GM23338 (cell line): ENCODE data around the gene USH2A. TPM values are rescaled to one million over a fixed set of nuclear protein-coding genes. Genes with fewer than 3 reads are reported as not detected.

Source experiments
- ATAC-seq: fragments of 200-7000 bp; cut with Tn5 transposase; 3 replicates; pipeline ENCODE4 v1.9.1; 2020
- DNase-seq: peaks from one replicate; pipeline ENCODE4 v3.0.0-alpha.2; 2015; ENCODE audit warnings: low spot score
- H2AFZ ChIP-seq: fragments of 200-600 bp; sonication (generic); 2 replicates; pipeline ENCODE4 v1.8.0; 2016; ENCODE audit warnings: antibody characterized with exemption, mild to moderate bottlenecking, moderate library complexity
- H3F3A ChIP-seq: fragments of 200-600 bp; sonication (generic); replicated peaks from 2 replicates; pipeline ENCODE4 v1.8.0; 2017; ENCODE audit warnings: antibody characterized with exemption, mixed run types, low read depth
- H3K27ac ChIP-seq: fragments of 200-600 bp; sonication (generic); 2 replicates; pipeline ENCODE4 v1.6.1; 2016; ENCODE audit warnings: low read depth
- H3K27me3 ChIP-seq: fragments of 200-600 bp; sonication (generic); 2 replicates; pipeline ENCODE4 v1.8.0; 2016; ENCODE audit warnings: mild to moderate bottlenecking, mixed run types, moderate library complexity; ENCODE audit not compliant: insufficient read depth
- H3K36me3 ChIP-seq: fragments of 200-600 bp; sonication (generic); 2 replicates; pipeline ENCODE4 v1.8.0; 2016; ENCODE audit warnings: mild to moderate bottlenecking; ENCODE audit not compliant: insufficient read depth
- H3K4me1 ChIP-seq: fragments of 200-600 bp; sonication (generic); 2 replicates; pipeline ENCODE4 v1.8.0; 2016; ENCODE audit warnings: mild to moderate bottlenecking, moderate library complexity; ENCODE audit not compliant: insufficient read depth
- H3K4me2 ChIP-seq: fragments of 200-600 bp; sonication (generic); 2 replicates; pipeline ENCODE4 v1.7.1; 2017; ENCODE audit warnings: mixed run types
- H3K4me3 ChIP-seq: fragments of 200-600 bp; sonication (generic); 2 replicates; pipeline ENCODE4 v1.6.1; 2016; ENCODE audit warnings: mixed run types
- H3K79me2 ChIP-seq: fragments of 200-600 bp; sonication (generic); replicated peaks from 2 replicates; pipeline ENCODE4 v1.8.0; 2017; ENCODE audit warnings: mild to moderate bottlenecking; ENCODE audit not compliant: insufficient read depth
- H3K9me2 ChIP-seq: fragments of 200-600 bp; sonication (generic); 2 replicates; pipeline ENCODE4 v1.8.0; 2017; ENCODE audit not compliant: insufficient read depth
- H4K20me1 ChIP-seq: fragments of 200-600 bp; sonication (generic); replicated peaks from 2 replicates; pipeline ENCODE4 v1.8.0; 2017; ENCODE audit warnings: mild to moderate bottlenecking; ENCODE audit not compliant: insufficient read depth
- H3K27ac Mint-ChIP-seq: 2 replicates; pipeline ENCODE4 v1.8.0; 2020; ENCODE audit warnings: inconsistent platforms, mild to moderate bottlenecking, moderate library complexity, mixed read lengths
- H3K27me3 Mint-ChIP-seq: 3 replicates; pipeline ENCODE4 v1.8.0; 2022; ENCODE audit warnings: low read depth, mild to moderate bottlenecking, moderate library complexity, mixed read lengths, inconsistent platforms; ENCODE audit not compliant: insufficient read depth, poor library complexity
- H3K36me3 Mint-ChIP-seq: 3 replicates; pipeline ENCODE4 v1.8.0; 2021; ENCODE audit warnings: low read depth, mild to moderate bottlenecking, inconsistent platforms, moderate library complexity, mixed read lengths
- H3K4me1 Mint-ChIP-seq: 3 replicates; pipeline ENCODE4 v1.8.0; 2020; ENCODE audit warnings: mild to moderate bottlenecking, inconsistent platforms, mixed read lengths
- H3K4me3 Mint-ChIP-seq: 3 replicates; pipeline ENCODE4 v1.8.0; 2021; ENCODE audit warnings: moderate library complexity, mild to moderate bottlenecking, inconsistent platforms, mixed read lengths
- H3K9me3 Mint-ChIP-seq: 3 replicates; pipeline ENCODE4 v1.8.0; 2020; ENCODE audit warnings: moderate library complexity, mild to moderate bottlenecking, inconsistent platforms, mixed read lengths
- CREB1 ChIP-seq: fragments of 250-450 bp; sonication (Bioruptor Pico); IDR thresholded peaks from 2 replicates; pipeline ENCODE4 v1.5.0; 2020; ENCODE audit warnings: low read depth, mild to moderate bottlenecking, moderate library complexity
- CTCF ChIP-seq, 2 experiments: fragments of 200-600 bp in 1 of 2; sonication (generic) in 1 of 2; conservative IDR thresholded peaks; 2 replicates each; pipeline versions ENCODE4 v1.5.1 to v1.6.1; 2016 to 2017; ENCODE audit warnings: antibody characterized with exemption in 2 of 2, low read depth in 2 of 2, mild to moderate bottlenecking in 2 of 2, moderate library complexity in 1 of 2
- EZH2 ChIP-seq: fragments of 200-600 bp; sonication (generic); IDR thresholded peaks from one replicate; pipeline ENCODE4 v1.8.0; 2017; ENCODE audit warnings: antibody characterized with exemption, mild to moderate bottlenecking, low read depth; ENCODE audit not compliant: unreplicated experiment
- EZH2phosphoT487 ChIP-seq: fragments of 200-600 bp; sonication (generic); IDR thresholded peaks from one replicate; pipeline ENCODE4 v1.8.1; 2018; ENCODE audit warnings: antibody characterized with exemption; ENCODE audit not compliant: unreplicated experiment
- JUNB ChIP-seq: IDR thresholded peaks from one replicate; pipeline ENCODE4 v1.6.1; 2016; ENCODE audit warnings: antibody characterized with exemption; ENCODE audit not compliant: unreplicated experiment
- POLR2AphosphoS5 ChIP-seq: IDR thresholded peaks from 2 replicates; pipeline ENCODE4 v1.6.1; 2016; ENCODE audit warnings: antibody characterized with exemption, low read depth
- REST ChIP-seq: IDR thresholded peaks from one replicate; pipeline ENCODE4 v1.6.1; 2018; ENCODE audit warnings: antibody characterized with exemption; ENCODE audit not compliant: unreplicated experiment
- ZNF462 ChIP-seq: fragments of 250-450 bp; sonication (Bioruptor Pico); IDR thresholded peaks from 2 replicates; pipeline ENCODE4 v1.5.0; 2020; ENCODE audit warnings: mild to moderate bottlenecking, moderate library complexity
- polyA plus RNA-seq: library from polyadenylated mRNA; unstranded; fragments of >200 nt; fragmentation: Nextera tagmentation; extraction: Ambion mirVana; gene quantifications from 2 replicates; pipeline ENCODE4 v1.2.1, GENCODE V29; 2016
- total RNA-seq: library from RNA; depleted of rRNA; stranded (reverse); fragments of >200 nt; shearing (Covaris generic); gene quantifications from 2 replicates; pipeline ENCODE4 v1.2.3, GENCODE V29; 2014

Gene USH2A
- total and polyA plus RNA-seq, 2 experiments from 2014 or later: 0.03 TPM

- TF ChIP-seq CTCF (conservative IDR thresholded peaks at IDR 0.05; ENCODE audit: low read depth in 2 of 2) (no peak), REST (no peak)
These were observed 630.8 kb downstream of the USH2A start (continued) for GRCh38 chr1:215792446-215792845.

GRCh38 chr1:215789981-215790380 lies 633.3 kb downstream of the USH2A start:
- Histone ChIP-seq H3K36me3 (no peaks in the 10 kb centered on the region), H3K4me1 (no peaks in the 10 kb centered on the region), H3K4me3 (no peak overlapping the region), H3K4me2 (no peak overlapping the region), H3K79me2 (no peaks in the 10 kb centered on the region), H3F3A (no peaks in the 10 kb centered on the region), H3K9me2 (peaks cover 5% of the 10 kb centered on the region; the same call in 1 of the 2 replicates), H3K27me3 (no peaks in the 10 kb centered on the region), H2AFZ (no peak overlapping the region), H3K27ac (no peak overlapping the region), H4K20me1 (no peaks in the 10 kb centered on the region)
- DNase-seq: no peak
- ATAC-seq: no peak
- no peaks in the 10 kb centered on the region for H3K36me3 Mint-ChIP-seq
- H3K27me3 Mint-ChIP-seq: peaks cover 3% of the 10 kb centered on the region
- no peak overlapping the region for H3K4me3 Mint-ChIP-seq
- no peak overlapping the region for H3K27ac Mint-ChIP-seq
- H3K4me1 Mint-ChIP-seq: no peaks in the 10 kb centered on the region
- no peaks in the 10 kb centered on the region for H3K9me3 Mint-ChIP-seq
- TF ChIP-seq JUNB (no peak), CREB1 (no peak), EZH2 (no peak), EZH2phosphoT487 (no peak), REST (no peak), POLR2AphosphoS5 (no peak), ZNF462 (CRISPR knock-in tag) (no peak)
